Measurements from ENCODE around the gene AMPD3. TPM values are rescaled to one million over a fixed set of nuclear protein-coding genes. Genes with fewer than 3 reads are reported as not detected.
A peak's percentile ranks its signal among the peaks of the same experiment; 100 is the strongest.

The AMPD3 gene
- total and polyA plus RNA-seq, 7 donors = 23.5 to 120 (median 67.7) TPM

DNA sequence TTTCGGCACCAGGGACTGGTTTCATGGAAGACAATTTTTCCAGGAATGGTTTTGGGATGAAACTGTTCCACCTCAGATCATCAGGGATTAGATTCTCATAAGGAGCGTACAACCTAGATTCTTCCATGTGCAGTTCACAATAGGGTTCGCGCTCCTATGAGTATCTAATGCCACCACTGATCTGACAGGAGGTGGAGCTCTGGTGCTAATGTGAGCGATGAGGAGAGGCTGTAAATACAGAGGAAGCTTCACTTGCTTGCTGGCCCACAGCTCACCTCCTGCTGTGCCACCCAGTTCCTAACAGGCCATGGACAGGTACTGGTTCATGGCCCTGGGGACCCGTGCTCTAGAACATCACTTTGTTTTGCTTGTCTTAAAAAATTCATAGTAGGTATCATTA, 41.8 kb upstream of the AMPD3 start:
- peaks cover 10% of the 10 kb centered on the region for H3K4me1 ChIP-seq
- DNase-seq = no peak
- no peak overlapping the region for H3K4me3 ChIP-seq
- H3K36me3 ChIP-seq (ENCODE audit: insufficient read depth in 1 of 2, low read depth in 1 of 2) = no peaks in the 10 kb centered on the region
- H3K27me3 ChIP-seq (ENCODE audit: insufficient read depth in 3 of 3, low read length in 2 of 3) = no peaks in the 10 kb centered on the region
- intact Hi-C loops (cut with DNase I) = loop anchor here (2.0 to 5.0 kb wide), 3 partner anchors 40 to 249 kb away; partner anchors contain the start of gene AMPD3 (in 1 of the 2)
- H3K9me3 ChIP-seq = no peaks in the 10 kb centered on the region
- 61 to 75% (median 65%) methylated on average over 6 of the region's 6 CpGs for WGBS, 3 donors
- H3K27ac ChIP-seq = no peak overlapping the region
- TF ChIP-seq, protein P1, sequence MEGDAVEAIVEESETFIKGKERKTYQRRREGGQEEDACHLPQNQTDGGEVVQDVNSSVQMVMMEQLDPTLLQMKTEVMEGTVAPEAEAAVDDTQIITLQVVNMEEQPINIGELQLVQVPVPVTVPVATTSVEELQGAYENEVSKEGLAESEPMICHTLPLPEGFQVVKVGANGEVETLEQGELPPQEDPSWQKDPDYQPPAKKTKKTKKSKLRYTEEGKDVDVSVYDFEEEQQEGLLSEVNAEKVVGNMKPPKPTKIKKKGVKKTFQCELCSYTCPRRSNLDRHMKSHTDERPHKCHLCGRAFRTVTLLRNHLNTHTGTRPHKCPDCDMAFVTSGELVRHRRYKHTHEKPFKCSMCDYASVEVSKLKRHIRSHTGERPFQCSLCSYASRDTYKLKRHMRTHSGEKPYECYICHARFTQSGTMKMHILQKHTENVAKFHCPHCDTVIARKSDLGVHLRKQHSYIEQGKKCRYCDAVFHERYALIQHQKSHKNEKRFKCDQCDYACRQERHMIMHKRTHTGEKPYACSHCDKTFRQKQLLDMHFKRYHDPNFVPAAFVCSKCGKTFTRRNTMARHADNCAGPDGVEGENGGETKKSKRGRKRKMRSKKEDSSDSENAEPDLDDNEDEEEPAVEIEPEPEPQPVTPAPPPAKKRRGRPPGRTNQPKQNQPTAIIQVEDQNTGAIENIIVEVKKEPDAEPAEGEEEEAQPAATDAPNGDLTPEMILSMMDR (IDR thresholded peaks at IDR 0.05) = no peak
- peak in 3 of 4 donors; percentile 42 to 45 (median 43) for ATAC-seq

DNA sequence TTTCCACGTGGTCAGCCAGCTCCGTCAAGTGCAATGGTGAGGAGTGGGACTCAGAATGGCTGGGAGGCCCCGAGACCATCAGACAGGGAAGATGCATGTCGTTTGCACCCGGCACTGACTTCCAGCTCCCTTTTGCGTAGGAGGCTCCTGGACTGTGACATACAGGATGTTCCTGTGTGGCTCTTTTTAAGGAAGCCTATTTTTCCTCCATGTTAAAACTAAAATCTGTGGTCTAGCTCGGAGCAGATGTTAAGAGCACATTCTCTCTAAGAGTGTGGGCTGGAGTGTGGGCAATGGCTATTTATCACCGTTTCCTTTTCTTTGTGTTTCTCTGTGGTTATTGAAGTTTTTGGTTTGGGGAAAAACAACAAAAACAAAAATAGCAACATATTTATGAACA, 40.9 kb upstream of the AMPD3 start:
- no peak overlapping the region for H3K4me3 ChIP-seq
- intact Hi-C loops (cut with DNase I) = loop anchor here (2.0 to 5.0 kb wide), 2 partner anchors 75 to 248 kb away; no protein-coding TSS in a partner anchor
- no peak for ATAC-seq
- 56 to 63% (median 59%) methylated on average over 8 of the region's 8 CpGs for whole genome bisulfite sequencing, 3 donors
- H3K36me3 ChIP-seq (ENCODE audit: insufficient read depth in 1 of 2, low read depth in 1 of 2) = no peaks in the 10 kb centered on the region
- peaks cover 1% of the 10 kb centered on the region for H3K4me1 ChIP-seq
- no peak overlapping the region for H3K27ac ChIP-seq
- H3K27me3 ChIP-seq (ENCODE audit: insufficient read depth in 3 of 3, low read length in 2 of 3) = no peaks in the 10 kb centered on the region
- TF ChIP-seq, protein P1 (IDR thresholded peaks at IDR 0.05) = no peak
- H3K9me3 ChIP-seq = no peaks in the 10 kb centered on the region
- no peak for DNase-seq

GRCh38 chr11:10414659-10415058, 40.4 kb upstream of the AMPD3 start:
- TF ChIP-seq, protein P1 (IDR thresholded peaks at IDR 0.05) = no peak
- Histone ChIP-seq H3K27ac (no peak overlapping the region), H3K9me3 (no peaks in the 10 kb centered on the region), H3K36me3 (ENCODE audit: insufficient read depth in 1 of 2, low read depth in 1 of 2) (no peaks in the 10 kb centered on the region), H3K4me3 (no peak overlapping the region), H3K4me1 (no peaks in the 10 kb centered on the region), H3K27me3 (ENCODE audit: insufficient read depth in 3 of 3, low read length in 2 of 3) (no peaks in the 10 kb centered on the region)
- ATAC-seq (peak in 1 of 4 donors; percentile 39), DNase-seq (peak; percentile 55 to 62)
- intact Hi-C loops (cut with DNase I) = loop anchor here (2.0 to 5.0 kb wide), 2 partner anchors 74 to 248 kb away; no protein-coding TSS in a partner anchor
- 70 to 78% (median 71%) methylated on average over 10 of the region's 10 CpGs for WGBS, 3 donors

DNA sequence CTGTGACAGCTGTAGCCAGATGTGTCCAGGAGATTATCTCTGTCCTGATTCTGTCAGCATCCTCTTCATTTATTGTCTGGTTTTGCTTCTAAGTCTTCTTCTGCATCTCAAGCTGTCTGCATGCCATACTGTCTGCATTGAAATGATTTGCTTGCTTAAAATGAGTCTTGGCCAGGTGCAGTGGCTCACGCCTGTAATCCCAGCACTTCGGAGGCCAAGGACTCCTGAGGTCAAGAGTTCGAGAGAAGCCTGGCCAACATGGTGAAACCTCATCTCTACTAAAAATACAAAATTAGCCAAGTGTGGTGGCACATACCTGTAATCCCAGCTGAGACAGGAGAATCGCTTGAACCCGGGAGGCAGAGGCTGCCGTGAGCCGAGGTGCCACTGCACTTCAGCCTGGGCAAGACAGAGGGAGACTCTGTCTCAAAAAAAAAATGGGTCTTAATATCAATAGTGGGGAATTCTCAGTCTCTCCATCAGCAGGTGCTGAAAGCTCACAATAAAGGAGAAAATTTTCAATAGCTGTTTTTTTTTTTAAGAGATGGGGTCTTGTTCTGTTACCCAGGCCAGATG, 39.2 kb upstream of the AMPD3 start:
- ATAC-seq (peak in 3 of 4 donors; percentile 59 to 71 (median 67)), DNase-seq (no peak)
- no peaks in the 10 kb centered on the region for H3K4me1 ChIP-seq
- H3K27me3 ChIP-seq (ENCODE audit: insufficient read depth in 3 of 3, low read length in 2 of 3) = no peaks in the 10 kb centered on the region
- intact Hi-C loops (cut with DNase I) = loop anchor here in 1 of 2 donors (2.0 kb wide), 1 partner anchor 73 kb away; no protein-coding TSS in a partner anchor
- 31 to 39% (median 34%) methylated on average over 7 of the region's 7 CpGs for WGBS, 3 donors
- H3K9me3 ChIP-seq = no peaks in the 10 kb centered on the region
- H3K4me3 ChIP-seq = no peak overlapping the region
- no peak overlapping the region for H3K27ac ChIP-seq
- TF ChIP-seq, protein P1 (IDR thresholded peaks at IDR 0.05) = peak; percentile 41
- no peaks in the 10 kb centered on the region for H3K36me3 ChIP-seq (ENCODE audit: insufficient read depth in 1 of 2, low read depth in 1 of 2)
